HG03175 (cell line): Measurements from ENCODE around the gene CNNM2.
"Not testable (repeated sequence)": the region's sequence is repeated elsewhere in the genome, so short reads cannot be mapped to it uniquely, and the experiment has no call there.

Experiments used
- ATAC-seq: cut with Tn5 transposase; IDR thresholded peaks from one replicate; pipeline ENCODE4 v1.9.1; 2021; ENCODE audit warnings: mild to moderate bottlenecking, moderate library complexity; ENCODE audit not compliant: unreplicated experiment

Gene CNNM2

GRCh38 chr10:103021900-103022293 lies 103.8 kb downstream of the CNNM2 start:
- ATAC-seq = no peak

GRCh38 chr10:103025696-103026095 lies 107.6 kb downstream of the CNNM2 start:
- ATAC-seq = no peak

- no peak for ATAC-seq
Observed at GRCh38 chr10:103038570-103038969, 120.5 kb downstream of the CNNM2 start.

DNA sequence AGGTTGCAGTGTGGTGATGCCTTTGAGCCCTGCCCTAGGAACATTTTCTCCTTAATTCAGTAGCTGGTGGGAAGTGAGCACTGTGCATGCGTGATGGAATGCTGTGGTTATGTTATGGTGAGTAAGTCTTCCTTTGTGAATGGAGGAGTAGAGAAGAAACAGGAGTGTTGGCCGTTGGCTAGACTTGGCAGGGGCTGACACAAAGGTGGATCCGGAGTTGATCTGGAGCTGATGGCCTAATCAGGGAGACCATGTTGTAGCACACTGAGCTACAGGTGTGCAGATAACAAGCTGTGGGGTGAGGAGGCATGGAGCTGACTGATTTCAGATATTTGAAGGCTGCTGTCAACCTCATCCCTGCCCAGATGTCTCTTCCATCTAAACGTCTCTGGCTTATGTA lies 122.3 kb downstream of the CNNM2 start:
- ATAC-seq = no peak

GRCh38 chr10:103041391-103041790 lies 123.3 kb downstream of the CNNM2 start:
- no peak for ATAC-seq

DNA sequence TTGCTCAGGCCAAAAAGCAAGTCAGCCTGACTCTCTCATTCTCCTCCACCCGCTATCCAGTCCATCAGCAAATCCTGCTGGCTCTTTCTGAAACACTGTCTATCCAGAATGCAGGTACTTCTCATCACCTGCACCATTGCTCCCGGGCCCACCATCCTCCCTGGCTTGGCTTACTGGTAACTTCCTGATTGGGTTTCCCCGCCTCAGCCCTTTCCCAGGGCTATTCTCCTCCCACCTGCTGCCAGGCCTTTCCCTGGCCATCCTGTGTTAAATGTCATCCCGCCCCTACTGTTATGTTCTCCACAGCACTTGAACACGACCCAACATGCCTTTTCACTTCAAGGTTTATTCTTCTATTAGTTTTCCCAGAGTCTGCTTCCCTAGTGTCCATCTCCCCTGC lies 124.0 kb downstream of the CNNM2 start:
- no peak for ATAC-seq

DNA sequence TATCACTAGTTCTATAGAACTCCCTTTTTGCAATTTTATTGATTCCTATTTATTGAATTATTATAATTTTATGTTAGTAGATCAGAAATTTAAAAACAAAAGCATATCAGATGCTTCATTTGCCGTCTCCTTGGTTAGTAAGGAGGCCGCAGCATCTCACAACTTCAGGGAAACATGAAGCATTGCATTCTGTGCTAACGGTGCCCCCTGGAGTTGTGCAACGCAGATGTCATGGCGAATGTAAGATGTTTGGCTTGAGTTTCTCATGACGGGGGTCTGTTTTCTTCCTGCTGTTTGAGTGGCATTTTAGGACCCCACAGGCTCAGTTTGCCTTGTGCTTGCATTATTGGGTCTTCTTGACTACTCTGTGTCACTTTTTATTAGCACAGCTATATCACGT lies 124.8 kb downstream of the CNNM2 start:
- no peak for ATAC-seq

DNA sequence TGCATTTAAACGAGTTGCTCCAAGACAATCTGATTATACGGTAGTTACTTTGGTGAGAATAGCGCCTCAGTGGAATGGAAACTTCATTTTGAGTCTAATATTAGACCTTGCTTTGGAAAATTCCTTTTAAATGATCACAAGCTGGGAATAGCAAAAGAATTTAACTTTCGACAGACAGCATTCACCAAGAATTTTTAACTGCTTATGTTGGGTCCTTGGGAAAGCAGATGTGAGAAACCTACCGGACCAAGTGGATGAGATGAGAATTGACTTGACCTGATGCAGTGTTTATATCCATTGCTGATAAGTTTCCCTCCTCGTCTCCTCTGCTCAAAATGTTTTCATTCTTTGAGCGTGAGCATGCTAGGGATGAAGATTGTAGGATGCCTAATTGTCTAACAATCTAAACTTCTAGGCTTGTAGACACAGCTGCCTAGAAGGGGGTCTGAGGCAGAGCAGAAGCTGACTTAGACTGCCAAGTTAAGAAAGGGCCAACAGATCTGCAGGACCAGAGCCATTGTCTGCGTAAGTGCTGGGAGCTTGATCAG lies 126.9 kb downstream of the CNNM2 start:
- ATAC-seq = no peak

DNA sequence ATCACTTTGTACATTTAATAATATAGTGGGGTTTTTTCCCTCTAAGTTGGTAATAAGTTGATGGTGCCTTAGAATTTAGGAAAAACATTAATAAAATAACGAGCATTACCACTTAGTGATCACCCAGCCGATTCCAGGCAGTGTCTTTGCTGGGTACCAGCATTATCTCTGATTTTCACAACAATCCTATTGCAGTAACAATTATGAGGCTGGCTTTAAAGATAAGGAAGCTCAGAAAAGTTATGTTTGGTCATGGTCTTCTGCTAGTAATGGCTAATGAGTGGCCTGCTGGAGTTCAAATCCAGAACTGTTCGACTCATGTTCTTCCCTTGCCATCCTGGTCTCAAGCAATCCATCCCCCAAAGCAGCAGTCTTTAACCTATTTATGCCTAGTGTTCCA lies 127.9 kb downstream of the CNNM2 start:
- ATAC-seq = no peak

- ATAC-seq = no peak
Observed at GRCh38 chr10:103047381-103047780, 129.3 kb downstream of the CNNM2 start.

DNA sequence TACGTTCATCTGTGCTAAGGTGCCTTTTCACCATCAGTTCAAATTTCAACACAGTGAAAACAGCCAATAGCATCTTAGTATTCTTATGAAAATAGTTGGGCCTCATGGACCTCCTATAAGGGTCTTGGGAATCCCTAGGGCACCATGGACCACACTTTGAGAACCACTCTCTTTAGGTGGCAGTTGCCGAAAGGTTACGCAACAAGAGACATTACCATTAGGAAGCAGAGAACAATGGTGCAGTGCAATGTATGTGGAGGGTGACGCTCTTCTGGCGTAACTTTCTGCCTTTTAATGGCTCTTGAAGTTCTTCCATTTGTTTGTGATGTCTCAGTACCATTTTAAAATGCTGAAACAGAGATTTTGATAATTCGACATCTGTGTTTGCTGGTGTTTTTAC lies 131.1 kb downstream of the CNNM2 start:
- no peak for ATAC-seq

- peak; percentile 77 for ATAC-seq
Observed at GRCh38 chr10:103053659-103054581, 135.8 kb downstream of the CNNM2 start.

DNA sequence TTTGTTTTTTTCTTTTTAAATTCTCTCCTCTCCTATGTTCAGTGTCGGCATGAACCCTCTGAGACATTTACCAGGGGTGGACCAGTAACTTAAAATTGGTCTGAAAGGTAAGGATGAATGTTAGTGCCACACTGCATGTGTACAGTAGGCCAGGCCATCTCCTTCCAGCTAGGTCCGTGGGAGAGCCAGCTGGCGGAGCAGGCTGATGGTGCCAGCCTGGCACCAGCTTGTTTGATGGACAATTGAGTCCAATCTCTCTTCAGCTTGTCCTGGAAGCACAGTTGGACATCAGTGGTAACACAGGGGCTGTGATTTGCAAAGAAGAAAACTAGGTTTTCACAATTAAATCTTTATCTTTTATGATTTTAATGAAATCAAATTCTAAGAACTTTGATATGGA lies 136.5 kb downstream of the CNNM2 start:
- peak; percentile 4 for ATAC-seq

GRCh38 chr10:103055105-103055504 lies 137.0 kb downstream of the CNNM2 start:
- ATAC-seq = no peak

DNA sequence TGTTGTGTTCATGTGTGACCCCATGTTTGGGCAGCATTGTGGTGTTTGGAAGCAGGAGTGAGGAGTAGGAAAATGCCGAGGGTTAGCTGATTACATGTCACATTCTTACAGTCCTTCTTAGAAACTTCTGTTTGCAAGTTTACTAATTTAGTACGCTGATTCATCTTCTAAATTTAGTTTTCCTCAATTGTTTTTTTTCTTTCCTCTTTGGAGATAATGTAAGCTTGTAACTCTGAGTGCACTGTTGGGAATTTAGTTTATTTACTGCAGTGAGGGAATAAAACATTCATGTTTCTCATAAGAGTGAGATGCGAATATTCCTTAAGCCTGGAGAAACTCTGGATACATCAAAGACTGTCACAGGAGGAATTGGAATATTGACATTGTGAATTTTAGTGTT lies 139.9 kb downstream of the CNNM2 start:
- no peak for ATAC-seq

GRCh38 chr10:103060575-103060974 lies 142.5 kb downstream of the CNNM2 start:
- ATAC-seq = no peak

DNA sequence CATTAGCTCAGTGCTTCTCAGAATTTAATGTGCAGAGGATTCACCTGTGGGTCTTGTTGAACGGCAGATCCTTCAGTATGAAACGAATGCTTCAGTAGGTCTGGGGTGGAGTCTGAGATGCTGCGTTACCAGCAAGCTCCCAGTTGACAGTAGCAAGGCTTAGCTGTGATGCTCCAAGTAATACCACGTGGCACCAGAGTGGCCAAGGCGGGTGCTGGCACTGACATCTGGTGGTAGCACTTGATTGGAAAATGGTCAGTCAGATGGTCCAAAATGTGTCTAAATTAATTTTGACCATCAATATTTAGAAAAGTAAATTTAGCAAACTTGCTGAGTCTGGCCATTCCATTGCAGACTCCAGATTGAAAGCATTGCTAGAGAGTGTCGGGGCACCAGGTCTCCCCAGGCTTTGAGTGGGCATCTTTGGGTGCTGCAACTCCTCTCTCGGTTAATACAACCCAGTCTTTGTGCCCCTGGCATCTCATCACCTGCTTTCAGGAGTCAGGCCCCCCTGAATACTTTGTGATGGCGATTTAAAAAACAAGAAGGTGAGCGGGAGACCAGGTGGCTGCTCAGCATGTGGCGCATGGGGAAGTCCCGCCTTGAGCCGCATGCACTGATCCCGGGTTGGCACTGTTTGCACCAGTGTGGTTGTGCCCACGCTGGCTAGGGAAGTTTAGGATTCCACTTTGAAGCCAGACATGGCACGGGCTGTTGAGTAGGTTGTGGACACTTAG lies 144.9 kb downstream of the CNNM2 start:
- no peak for ATAC-seq

- no peak for ATAC-seq
Observed at GRCh38 chr10:103064956-103065355, 146.9 kb downstream of the CNNM2 start.

GRCh38 chr10:103066141-103067098 lies 148.3 kb downstream of the CNNM2 start:
- no peak for ATAC-seq

DNA sequence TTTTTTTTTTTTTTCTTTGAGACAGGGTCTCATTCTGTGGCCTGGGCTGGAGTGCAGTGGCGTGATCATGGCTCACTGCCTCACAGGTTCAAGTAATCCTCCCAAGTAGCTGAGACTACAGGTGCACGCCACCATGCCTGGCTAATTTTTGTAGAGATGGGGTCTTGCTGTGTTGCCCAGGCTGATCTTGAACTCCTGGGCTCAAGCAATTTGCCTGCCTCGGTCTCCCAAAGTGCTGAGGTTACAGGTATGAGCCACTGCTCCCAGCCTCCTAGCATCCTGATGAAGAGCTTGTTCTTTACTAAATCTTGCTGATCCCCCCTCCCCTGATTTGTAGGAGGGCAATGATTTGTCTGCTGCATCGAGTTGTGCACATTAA lies 149.0 kb downstream of the CNNM2 start:
- not testable (repeated sequence) for ATAC-seq

DNA sequence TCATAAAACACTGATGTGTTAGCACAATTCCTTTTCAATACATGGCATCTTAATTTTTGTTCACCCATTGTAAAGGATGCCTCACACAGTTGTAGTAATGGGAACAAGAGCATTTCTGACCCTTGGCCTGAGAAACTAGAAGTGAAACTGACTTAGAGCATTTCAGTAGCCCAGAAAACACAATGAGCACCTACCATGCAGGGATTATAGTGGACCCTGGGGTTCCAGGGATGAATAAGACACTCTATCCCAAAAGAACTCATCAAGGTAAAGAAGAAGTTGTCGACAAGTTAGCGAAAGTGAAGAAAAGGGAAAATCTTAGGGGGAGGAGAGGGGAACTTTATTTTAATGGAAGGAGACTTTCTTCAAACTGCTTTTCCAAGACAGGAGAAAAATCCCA lies 149.4 kb downstream of the CNNM2 start:
- ATAC-seq = no peak
